Endothelial cell of umbilical vein (primary cell): Measurements from ENCODE around the gene ID1. TPM values are rescaled to one million over a fixed set of nuclear protein-coding genes. Genes with fewer than 3 reads are reported as not detected.

ENCODE experiments used
- BruUV-seq: library from RNA; stranded (reverse); fragments of 400-500 nt; replicated peaks from 2 replicates; lab custom pipeline; 2021; lab: Mats Ljungman, UMichigan
- CTCF ChIA-PET: fragments of 300-600, 350-600 bp; sonication (Branson Sonifier 250); formaldehyde crosslinking; loops from one replicate; lab custom pipeline; 2021; ENCODE audit warnings: antibody characterized with exemption, inconsistent platforms; lab: Charles Lee
- POLR2A ChIA-PET: fragments of 300-600, 350-600 bp; sonication (Branson Sonifier 250); formaldehyde crosslinking; loops from one replicate; lab custom pipeline; 2021; ENCODE audit warnings: antibody characterized with exemption, inconsistent platforms; lab: Charles Lee
- DNase-seq: peaks from one replicate; pipeline ENCODE4 v3.0.0-alpha.2; 2011; ENCODE audit warnings: low read depth, low spot score
- FAIRE-seq: peaks from 2 replicates; lab custom pipeline; 2011; peaks lifted over from hg19 to GRCh38; lab: Jason Lieb, UNC
- H2AFZ ChIP-seq: 2 replicates; pipeline ENCODE4 v1.6.0; 2012; ENCODE audit warnings: low read depth, low read length, control low read depth, inconsistent platforms
- H3K27ac ChIP-seq: 2 replicates; pipeline ENCODE4 v1.5.1; 2011; ENCODE audit warnings: low read depth, mild to moderate bottlenecking, control low read depth, low read length, moderate library complexity; ENCODE audit not compliant: insufficient read depth
- H3K27me3 ChIP-seq, 2 experiments: 2 replicates each; pipeline versions ENCODE4 v1.6.0 to v1.6.1; 2011; ENCODE audit warnings: low read length in 2 of 2, mixed read lengths in 1 of 2; ENCODE audit not compliant: control insufficient read depth in 2 of 2, insufficient read depth in 2 of 2
- H3K36me3 ChIP-seq, 2 experiments: 2 replicates in 1 of 2; 3 replicates in 1 of 2; pipeline ENCODE4 v1.5.1; 2011; ENCODE audit warnings: low read length in 2 of 2, mild to moderate bottlenecking in 1 of 2, moderate library complexity in 1 of 2; ENCODE audit not compliant: control insufficient read depth in 2 of 2, insufficient read depth in 2 of 2; ENCODE audit errors: extremely low read depth in 1 of 2
- H3K4me1 ChIP-seq: 3 replicates; pipeline ENCODE4 v1.5.1; 2011; ENCODE audit warnings: mild to moderate bottlenecking, low read length; ENCODE audit not compliant: control insufficient read depth, insufficient read depth; ENCODE audit errors: extremely low read depth
- H3K4me2 ChIP-seq: 2 replicates; pipeline ENCODE4 v1.6.1; 2011; ENCODE audit warnings: low read length, control low read depth, mixed read lengths; ENCODE audit not compliant: insufficient read depth
- H3K4me3 ChIP-seq, 3 experiments: fragments of 200-600 bp in 1 of 3; sonication (generic), shearing (Covaris generic) in 1 of 3; replicated peaks in 1 of 3; 2 replicates each; pipeline ENCODE4 v1.5.1; 2011 to 2016; ENCODE audit warnings: control low read depth in 3 of 3, low read length in 3 of 3, mild to moderate bottlenecking in 2 of 3, inconsistent platforms in 1 of 3, low read depth in 1 of 3, moderate library complexity in 1 of 3; ENCODE audit not compliant: insufficient read depth in 1 of 3
- H3K79me2 ChIP-seq: 2 replicates; pipeline ENCODE4 v1.6.0; 2012; ENCODE audit warnings: low read length, inconsistent platforms; ENCODE audit not compliant: control insufficient read depth, insufficient read depth
- H3K9ac ChIP-seq: replicated peaks from 2 replicates; pipeline ENCODE3; 2011; ENCODE audit warnings: low read length, control low read depth; ENCODE audit not compliant: insufficient read depth; ENCODE audit errors: extremely low read depth
- H3K9me1 ChIP-seq: replicated peaks from 3 replicates; pipeline ENCODE4 v1.6.0; 2011; ENCODE audit warnings: mild to moderate bottlenecking, low read length; ENCODE audit not compliant: control insufficient read depth, insufficient read depth; ENCODE audit errors: extremely low read depth
- H3K9me3 ChIP-seq: replicated peaks from 2 replicates; pipeline ENCODE4 v1.5.1; 2012; ENCODE audit warnings: low read length, inconsistent platforms; ENCODE audit not compliant: control insufficient read depth, insufficient read depth
- H4K20me1 ChIP-seq: replicated peaks from 2 replicates; pipeline ENCODE3; 2011; ENCODE audit warnings: mild to moderate bottlenecking, low read length; ENCODE audit not compliant: control insufficient read depth, insufficient read depth; ENCODE audit errors: extremely low read depth
- CTCF ChIP-seq, 2 donors: IDR thresholded peaks; 1 replicate in 1 of 2; 2 replicates in 1 of 2; pipeline ENCODE4 v1.5.1; 2011; ENCODE audit warnings: low read length in 2 of 2, mild to moderate bottlenecking in 2 of 2, moderate library complexity in 2 of 2, control low read depth in 1 of 2, inconsistent platforms in 1 of 2, low read depth in 1 of 2; ENCODE audit not compliant: insufficient read depth in 1 of 2; ENCODE audit errors: extremely low read depth in 1 of 2
- EZH2 ChIP-seq: IDR thresholded peaks from 2 replicates; pipeline ENCODE4 v1.6.1; 2012; ENCODE audit warnings: borderline replicate concordance, low read depth, mild to moderate bottlenecking, moderate library complexity, low read length, inconsistent platforms; ENCODE audit not compliant: severe bottlenecking
- FOS ChIP-seq: IDR thresholded peaks from 2 replicates; pipeline ENCODE4 v1.6.1; 2011; ENCODE audit warnings: mild to moderate bottlenecking, low read length, moderate library complexity, borderline replicate concordance; ENCODE audit not compliant: insufficient read depth
- GATA2 ChIP-seq: IDR thresholded peaks from 2 replicates; pipeline ENCODE4 v1.7.0; 2011; ENCODE audit warnings: low read depth, mild to moderate bottlenecking, moderate library complexity, mixed read lengths, low read length; ENCODE audit not compliant: insufficient read length, insufficient read depth
- JUN ChIP-seq: IDR thresholded peaks from 2 replicates; pipeline ENCODE4 v1.6.1; 2011; ENCODE audit warnings: borderline replicate concordance, low read depth; ENCODE audit not compliant: insufficient read length, insufficient read depth
- MAX ChIP-seq: IDR thresholded peaks from 2 replicates; pipeline ENCODE4 v1.6.1; 2011; ENCODE audit not compliant: insufficient read depth, insufficient read length
- MYC ChIP-seq: IDR thresholded peaks from one replicate; pipeline ENCODE4 v1.6.1; 2011; ENCODE audit warnings: mild to moderate bottlenecking, low read depth, low read length
- POLR2A ChIP-seq: IDR thresholded peaks from 2 replicates; pipeline ENCODE4 v1.6.1; 2012; ENCODE audit warnings: low read depth, mild to moderate bottlenecking, control low read depth, low read length
- POLR2AphosphoS5 ChIP-seq: IDR thresholded peaks from 2 replicates; pipeline ENCODE4 v1.6.1; 2012; ENCODE audit warnings: low read depth, mild to moderate bottlenecking, control low read depth, low read length, moderate library complexity; ENCODE audit not compliant: insufficient read depth
- dilution Hi-C: fragments of 300-500 bp; cut with MboI; formaldehyde crosslinking; loops from one replicate; pipeline ENCODE4 v1.15.0; 2019; ENCODE audit warnings: low sequenced_read_pairs; ENCODE audit not compliant: extremely low pct_ligation_motif_present
- intact Hi-C: fragments of 100-400 bp; cut with micrococcal nuclease; formaldehyde crosslinking; loops from one replicate; pipeline ENCODE4 v1.10.0; 2022
- polyA plus RNA-seq, 4 experiments: library from polyadenylated mRNA; depleted of rRNA in 3 of 4; stranded (reverse) in 3 of 4; unstranded in 1 of 4; fragments of >200 nt; gene quantifications; 2 replicates each; pipeline versions ENCODE4 v1.2.1 to v1.2.3, GENCODE V29; 2011 to 2012; ENCODE audit warnings: missing spikeins in 1 of 4
- total RNA-seq: library from RNA; stranded (reverse); gene quantifications from 2 replicates; pipeline ENCODE4 v1.2.3, GENCODE V29; 2021

Gene ID1
- total and polyA plus RNA-seq, 2 donors (not counting 3 experiments of a cell fraction or from before 2014, with no cell fraction given): 78.9 to 152 TPM

GRCh38 chr20:31595380-31595653 lies 9.8 kb upstream of the ID1 start:
- dilution Hi-C loops (no loop called here), intact Hi-C loops (no loop called here)
- FAIRE-seq (peak; percentile 52), DNase-seq (no peak)
- Histone ChIP-seq H3K9me3 (no peaks in the 10 kb centered on the region), H3K4me2 (no peak overlapping the region), H3K9me1 (no peaks in the 10 kb centered on the region), H2AFZ (peak overlapping the region; percentile 13), H3K4me3 (no peak overlapping the region), H3K36me3 (no peaks in the 10 kb centered on the region), H3K79me2 (no peaks in the 10 kb centered on the region), H3K27me3 (no peaks in the 10 kb centered on the region), H3K4me1 (peaks cover 14% of the 10 kb centered on the region), H4K20me1 (no peaks in the 10 kb centered on the region), H3K9ac (no peak overlapping the region), H3K27ac (peak overlapping the region; percentile 70)
- POLR2A ChIA-PET: interaction anchor here (2.6 kb wide), 1 partner anchor 10 kb away, joined by 10 read pairs; the partner anchor contains the start of gene ID1
- CTCF ChIA-PET: interaction anchor here (1.0 to 2.6 kb wide), 5 partner anchors 8 to 38 kb away, joined by 3 to 13 read pairs (median 4); no protein-coding TSS in a partner anchor
- BruUV-seq: no TSS peak
- no peak for TF ChIP-seq POLR2A
- no peak for TF ChIP-seq MAX
- no peak for TF ChIP-seq POLR2AphosphoS5
- TF ChIP-seq MYC: no peak
- no peak for TF ChIP-seq EZH2
- no peak for TF ChIP-seq CTCF (IDR thresholded peaks at IDR 0.05; ENCODE audit: extremely low read depth in 1 of 2, insufficient read depth in 1 of 2, low read depth in 1 of 2, low read length in 2 of 2)
- no peak for TF ChIP-seq JUN
- no peak for TF ChIP-seq FOS
- TF ChIP-seq GATA2: no peak
